CD4-positive, alpha-beta memory T cell (primary cell): ENCODE measurements around the gene DHRS7. TPM values are rescaled to one million over a fixed set of nuclear protein-coding genes. Genes with fewer than 3 reads are reported as not detected.

Source experiments
- CTCF ChIA-PET: fragments of 350-600 bp; sonication (Branson Sonifier 250); formaldehyde crosslinking; loops from one replicate; lab custom pipeline; 2021; ENCODE audit warnings: inconsistent platforms; ENCODE audit not compliant: partially characterized antibody; lab: Charles Lee
- POLR2A ChIA-PET: fragments of 350-600 bp; sonication (Branson Sonifier 250); formaldehyde crosslinking; loops from one replicate; lab custom pipeline; 2021; ENCODE audit not compliant: partially characterized antibody; lab: Charles Lee
- DNase-seq, 5 donors: peaks; one replicate each; pipeline versions ENCODE4 v3.0.0 to v3.0.0-alpha.2; 2020 to 2022; ENCODE audit warnings: mixed read lengths in 1 of 5
- H3K27ac ChIP-seq: one replicate; pipeline ENCODE4 v1.7.0; 2013; ENCODE audit warnings: low read depth, low read length
- H3K27me3 ChIP-seq: 2 replicates; pipeline ENCODE4 v1.7.0; 2013; ENCODE audit warnings: mild to moderate bottlenecking, low read length, moderate library complexity; ENCODE audit not compliant: insufficient read depth
- H3K36me3 ChIP-seq: 2 replicates; pipeline ENCODE4 v1.7.0; 2013; ENCODE audit warnings: mild to moderate bottlenecking, low read length, moderate library complexity; ENCODE audit not compliant: insufficient read depth
- H3K4me1 ChIP-seq: 2 replicates; pipeline ENCODE4 v1.7.0; 2013; ENCODE audit warnings: mild to moderate bottlenecking, low read length, moderate library complexity; ENCODE audit not compliant: insufficient read depth
- H3K4me3 ChIP-seq, 2 donors: one replicate each; pipeline ENCODE4 v1.7.0; 2013; ENCODE audit warnings: low read length in 2 of 2, mild to moderate bottlenecking in 1 of 2
- H3K9me3 ChIP-seq, 2 donors: one replicate each; pipeline ENCODE4 v1.7.0; 2013; ENCODE audit warnings: low read length in 2 of 2, control low read depth in 1 of 2; ENCODE audit not compliant: control insufficient read depth in 1 of 2
- H3K27ac Mint-ChIP-seq, 7 donors: one replicate each; pipeline ENCODE4 v1.8.0; 2020 to 2021; ENCODE audit warnings: mixed read lengths in 7 of 7, mild to moderate bottlenecking in 6 of 7, inconsistent platforms in 3 of 7, moderate library complexity in 3 of 7
- H3K27me3 Mint-ChIP-seq, 2 donors: one replicate each; pipeline ENCODE4 v1.8.0; 2020 to 2021; ENCODE audit warnings: mixed read lengths in 2 of 2
- H3K36me3 Mint-ChIP-seq, 2 donors: one replicate each; pipeline ENCODE4 v1.8.0; 2020 to 2021; ENCODE audit warnings: mixed read lengths in 2 of 2, inconsistent platforms in 1 of 2, mild to moderate bottlenecking in 1 of 2
- H3K4me1 Mint-ChIP-seq, 4 donors: one replicate each; pipeline ENCODE4 v1.8.0; 2020 to 2021; ENCODE audit warnings: mixed read lengths in 4 of 4, mild to moderate bottlenecking in 1 of 4
- H3K4me3 Mint-ChIP-seq, 8 donors: one replicate each; pipeline ENCODE4 v1.8.0; 2020 to 2021; ENCODE audit warnings: mixed read lengths in 8 of 8, mild to moderate bottlenecking in 7 of 8, moderate library complexity in 6 of 8, inconsistent platforms in 3 of 8
- H3K9me3 Mint-ChIP-seq, 8 donors: one replicate each; pipeline ENCODE4 v1.8.0; 2020 to 2021; ENCODE audit warnings: mixed read lengths in 8 of 8, mild to moderate bottlenecking in 5 of 8, inconsistent platforms in 3 of 8, moderate library complexity in 1 of 8
- intact Hi-C: fragments of 100-400 bp; cut with micrococcal nuclease; formaldehyde crosslinking; loops from one replicate; pipeline ENCODE4 v1.15.1; 2023
- polyA plus RNA-seq, 2 donors: library from polyadenylated mRNA; unstranded; fragments of 300-500 nt; fragmentation: Illumina TruSeq; gene quantifications; one replicate each; pipeline ENCODE4 v1.2.3, GENCODE V29; 2021
- total RNA-seq, 2 experiments: library from RNA; stranded (reverse); gene quantifications; one replicate each; pipeline ENCODE4 v1.2.3, GENCODE V29; 2021

The DHRS7 gene
- total and polyA plus RNA-seq, 4 experiments from 2014 or later, result 63.5 to 386 (median 141) TPM

GRCh38 chr14:60184146-60184904, 19.1 kb upstream of the DHRS7 start:
- POLR2A ChIA-PET, result interaction anchor here (0.9 to 4.9 kb wide), 4 partner anchors 20 to 219 kb away, joined by 3 to 40 read pairs (median 20); partner anchors contain the start of genes DHRS7 and PPM1A
- intact Hi-C loops, result loop anchor here (1.0 to 10.0 kb wide), 11 partner anchors 19 to 1057 kb away; partner anchors contain the start of genes CCDC175, DHRS7, JKAMP and L3HYPDH
- Histone ChIP-seq H3K36me3 (no peaks in the 10 kb centered on the region), H3K27me3 (no peaks in the 10 kb centered on the region), H3K4me1 (peaks cover 8% of the 10 kb centered on the region), H3K4me3 (peak overlapping the region; percentile 21 to 42), H3K9me3 (no peaks in the 10 kb centered on the region), H3K27ac (peak overlapping the region; percentile 58)
- H3K27ac Mint-ChIP-seq, result peak overlapping the region; percentile 84 to 96 (median 88)
- CTCF ChIA-PET, result interaction anchor here (0.7 to 12.7 kb wide), 31 partner anchors 9 to 1059 kb away, joined by 3 to 320 read pairs (median 5); partner anchors contain the start of genes DHRS7, L3HYPDH, PCNX4 and PPM1A
- H3K9me3 Mint-ChIP-seq, result peaks cover 0 to 15% (median 4%) of the 10 kb centered on the region in 8 donors
- peak; percentile 59 to 78 (median 74) for DNase-seq
- no peaks in the 10 kb centered on the region for H3K27me3 Mint-ChIP-seq
- H3K4me3 Mint-ChIP-seq, result peak overlapping the region; percentile 72 to 86 (median 84)
- peaks cover 7 to 13% (median 8%) of the 10 kb centered on the region in 4 donors for H3K4me1 Mint-ChIP-seq
- peaks cover 0 to 4% of the 10 kb centered on the region in 2 donors for H3K36me3 Mint-ChIP-seq

- Mint-ChIP-seq H3K36me3 (peaks cover 0 to 4% of the 10 kb centered on the region in 2 donors), H3K27me3 (no peaks in the 10 kb centered on the region), H3K9me3 (peaks cover 0 to 15% (median 4%) of the 10 kb centered on the region in 8 donors), H3K4me3 (peak overlapping the region; percentile 72 to 86 (median 84)), H3K27ac (peak overlapping the region; percentile 84 to 96 (median 88)), H3K4me1 (peaks cover 7 to 13% (median 8%) of the 10 kb centered on the region in 4 donors)
- intact Hi-C loops, result loop anchor here (1.0 to 10.0 kb wide), 11 partner anchors 18 to 1056 kb away; partner anchors contain the start of genes CCDC175, DHRS7, JKAMP and L3HYPDH
- ChIA-PET POLR2A (interaction anchor here (0.9 to 4.9 kb wide), 4 partner anchors 19 to 218 kb away, joined by 3 to 40 read pairs (median 20); partner anchors contain the start of genes DHRS7 and PPM1A), CTCF (interaction anchor here (0.6 to 12.7 kb wide), 26 partner anchors 9 to 739 kb away, joined by 3 to 320 read pairs (median 5); partner anchors contain the start of genes DHRS7, L3HYPDH and PCNX4)
- H3K4me3 ChIP-seq, result peak overlapping the region; percentile 21 to 42
- H3K9me3 ChIP-seq, result no peaks in the 10 kb centered on the region
- no peak for DNase-seq
- H3K27ac ChIP-seq, result peak overlapping the region; percentile 58
- no peaks in the 10 kb centered on the region for H3K36me3 ChIP-seq
- H3K4me1 ChIP-seq, result peaks cover 8% of the 10 kb centered on the region
- no peaks in the 10 kb centered on the region for H3K27me3 ChIP-seq
Observed at GRCh38 chr14:60183741-60184140, 18.5 kb upstream of the DHRS7 start.

GRCh38 chr14:60183138-60183537, 17.9 kb upstream of the DHRS7 start:
- Histone ChIP-seq H3K36me3 (no peaks in the 10 kb centered on the region), H3K27ac (no peak overlapping the region), H3K27me3 (no peaks in the 10 kb centered on the region), H3K4me1 (peaks cover 8% of the 10 kb centered on the region), H3K9me3 (no peaks in the 10 kb centered on the region), H3K4me3 (no peak overlapping the region)
- ChIA-PET POLR2A (interaction anchor here (3.6 to 4.9 kb wide), 2 partner anchors 18 to 65 kb away, joined by 24 to 40 read pairs; partner anchors contain the start of genes DHRS7 and PPM1A), CTCF (interaction anchor here (0.5 to 12.7 kb wide), 25 partner anchors 8 to 738 kb away, joined by 3 to 320 read pairs (median 5); partner anchors contain the start of genes DHRS7, L3HYPDH and PCNX4)
- H3K4me1 Mint-ChIP-seq, result peaks cover 7 to 13% (median 8%) of the 10 kb centered on the region in 4 donors
- DNase-seq, result no peak
- H3K9me3 Mint-ChIP-seq, result peaks cover 0 to 15% (median 4%) of the 10 kb centered on the region in 8 donors
- peak overlapping the region in 4 of 7 donors; percentile 18 to 96 (median 87) for H3K27ac Mint-ChIP-seq
- intact Hi-C loops, result loop anchor here (5.0 to 10.0 kb wide), 3 partner anchors 84 to 676 kb away; no protein-coding TSS in a partner anchor
- no peaks in the 10 kb centered on the region for H3K27me3 Mint-ChIP-seq
- peak overlapping the region in 5 of 8 donors; percentile 1 to 85 (median 83) for H3K4me3 Mint-ChIP-seq
- H3K36me3 Mint-ChIP-seq, result peaks cover 0 to 4% of the 10 kb centered on the region in 2 donors

- H3K9me3 ChIP-seq, result no peaks in the 10 kb centered on the region
- ChIA-PET CTCF (interaction anchor here (8.6 to 12.7 kb wide), 3 partner anchors 17 to 215 kb away, joined by 102 to 320 read pairs (median 120); partner anchors contain the start of gene DHRS7), POLR2A (interaction anchor here (1.9 kb wide), 1 partner anchor 14 kb away, joined by 5 read pairs; the partner anchor contains the start of gene DHRS7)
- no peaks in the 10 kb centered on the region for H3K36me3 ChIP-seq
- H3K27me3 ChIP-seq, result no peaks in the 10 kb centered on the region
- peaks cover 5 to 6% of the 10 kb centered on the region in 2 donors for H3K27me3 Mint-ChIP-seq
- no peak overlapping the region for H3K27ac ChIP-seq
- no peak overlapping the region for H3K27ac Mint-ChIP-seq
- peaks cover 7 to 12% (median 8%) of the 10 kb centered on the region in 4 donors for H3K4me1 Mint-ChIP-seq
- DNase-seq, result no peak
- peaks cover 0 to 4% of the 10 kb centered on the region in 2 donors for H3K36me3 Mint-ChIP-seq
- peaks cover 0 to 15% (median 4%) of the 10 kb centered on the region in 8 donors for H3K9me3 Mint-ChIP-seq
- H3K4me3 Mint-ChIP-seq, result no peak overlapping the region
- H3K4me3 ChIP-seq, result no peak overlapping the region
- H3K4me1 ChIP-seq, result peaks cover 8% of the 10 kb centered on the region
- intact Hi-C loops, result no loop called here
Observed at GRCh38 chr14:60179431-60179869, 14.3 kb upstream of the DHRS7 start.

- POLR2A ChIA-PET, result interaction anchor here (1.9 kb wide), 1 partner anchor 13 kb away, joined by 5 read pairs; the partner anchor contains the start of gene DHRS7
- H3K36me3 Mint-ChIP-seq, result peaks cover 0 to 4% of the 10 kb centered on the region in 2 donors
- no peaks in the 10 kb centered on the region for H3K27me3 ChIP-seq
- peaks cover 5 to 6% of the 10 kb centered on the region in 2 donors for H3K27me3 Mint-ChIP-seq
- peaks cover 5% of the 10 kb centered on the region for H3K4me1 ChIP-seq
- DNase-seq, result no peak
- H3K27ac Mint-ChIP-seq, result no peak overlapping the region
- no peaks in the 10 kb centered on the region for H3K36me3 ChIP-seq
- H3K4me1 Mint-ChIP-seq, result peaks cover 3 to 6% (median 6%) of the 10 kb centered on the region in 4 donors
- no peak overlapping the region for H3K4me3 ChIP-seq
- CTCF ChIA-PET, result no interaction called here
- H3K9me3 Mint-ChIP-seq, result peaks cover 0 to 15% (median 4%) of the 10 kb centered on the region in 8 donors
- H3K9me3 ChIP-seq, result no peaks in the 10 kb centered on the region
- H3K27ac ChIP-seq, result no peak overlapping the region
- H3K4me3 Mint-ChIP-seq, result no peak overlapping the region
- intact Hi-C loops, result no loop called here
Observed at GRCh38 chr14:60178820-60179219, 13.6 kb upstream of the DHRS7 start.

- Histone ChIP-seq H3K4me3 (no peak overlapping the region), H3K9me3 (no peaks in the 10 kb centered on the region), H3K4me1 (no peaks in the 10 kb centered on the region), H3K27ac (no peak overlapping the region), H3K36me3 (no peaks in the 10 kb centered on the region), H3K27me3 (no peaks in the 10 kb centered on the region)
- Mint-ChIP-seq H3K36me3 (peaks cover 0 to 4% of the 10 kb centered on the region in 2 donors), H3K27ac (no peak overlapping the region), H3K4me3 (no peak overlapping the region), H3K9me3 (peaks cover 0 to 15% (median 4%) of the 10 kb centered on the region in 8 donors), H3K27me3 (peaks cover 5 to 7% of the 10 kb centered on the region in 2 donors), H3K4me1 (peaks cover 0 to under 1% (median 0%) of the 10 kb centered on the region in 4 donors)
- ChIA-PET CTCF (no interaction called here), POLR2A (no interaction called here)
- intact Hi-C loops, result no loop called here
- no peak for DNase-seq
Observed at GRCh38 chr14:60178164-60178563, 13.0 kb upstream of the DHRS7 start.
